Panc1 (cell line): ENCODE data around the gene GPX7.

ENCODE experiments used
- CTCF ChIP-seq: fragments of 450-650 bp; IDR thresholded peaks from 2 replicates; pipeline ENCODE4 v1.5.1; 2017; ENCODE audit warnings: mild to moderate bottlenecking
- POLR2AphosphoS5 ChIP-seq: IDR thresholded peaks from 2 replicates; pipeline ENCODE4 v1.6.1; 2012; ENCODE audit warnings: mild to moderate bottlenecking, low read depth, low read length, moderate library complexity

GRCh38 chr1:52651904-52652303 lies 49.7 kb downstream of the GPX7 start:
- TF ChIP-seq POLR2AphosphoS5: no peak
- no peak for TF ChIP-seq CTCF
